GM19238 (cell line): Measurements from ENCODE around the gene C1orf198.
"Not testable (repeated sequence)": the region's sequence is repeated elsewhere in the genome, so short reads cannot be mapped to it uniquely, and the experiment has no call there.

Experiments used
- DNase-seq: peaks from one replicate; pipeline ENCODE4 v3.0.0; 2011; ENCODE audit warnings: low spot score; ENCODE audit not compliant: insufficient read length

C1orf198 gene

GRCh38 chr1:230861489-230861888 lies 6.8 kb downstream of the C1orf198 start:
- DNase-seq: no peak

DNA sequence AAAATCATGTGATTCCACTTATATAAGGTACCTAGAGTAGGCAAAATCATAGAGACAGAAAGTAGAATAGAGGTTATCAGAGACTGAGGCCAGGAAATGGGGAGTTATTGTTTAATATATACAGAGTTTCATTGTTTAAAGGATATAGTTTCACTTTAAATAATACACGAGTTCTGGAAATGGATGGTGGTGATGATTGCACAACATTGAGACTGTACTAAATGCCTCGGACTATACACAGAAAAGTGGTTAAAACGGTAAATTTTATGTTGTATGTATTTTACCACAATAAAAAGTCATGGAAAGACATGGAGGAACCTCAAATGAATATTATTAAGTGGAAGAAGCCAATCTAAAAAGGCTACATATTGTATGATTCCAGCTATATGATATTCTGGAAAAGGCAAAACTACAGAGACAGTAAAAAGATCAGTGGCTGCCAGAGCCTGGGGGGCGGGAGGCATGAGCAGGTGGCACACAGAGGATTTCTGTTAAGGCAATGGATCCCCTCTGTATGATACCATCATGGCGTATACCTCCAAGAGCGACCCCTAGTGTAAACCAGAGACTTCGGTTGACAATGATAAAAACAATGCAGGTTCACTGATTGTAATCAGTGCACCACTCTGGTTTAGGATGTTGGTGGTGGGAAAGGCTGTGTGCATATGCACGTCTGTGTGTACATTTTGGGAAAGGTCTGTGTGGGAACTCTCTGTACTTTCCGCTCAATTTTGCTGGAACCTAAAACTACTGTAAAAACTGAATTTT lies 7.5 kb downstream of the C1orf198 start:
- DNase-seq: no peak

GRCh38 chr1:230858918-230859729 lies 9.2 kb downstream of the C1orf198 start:
- DNase-seq: no peak

DNA sequence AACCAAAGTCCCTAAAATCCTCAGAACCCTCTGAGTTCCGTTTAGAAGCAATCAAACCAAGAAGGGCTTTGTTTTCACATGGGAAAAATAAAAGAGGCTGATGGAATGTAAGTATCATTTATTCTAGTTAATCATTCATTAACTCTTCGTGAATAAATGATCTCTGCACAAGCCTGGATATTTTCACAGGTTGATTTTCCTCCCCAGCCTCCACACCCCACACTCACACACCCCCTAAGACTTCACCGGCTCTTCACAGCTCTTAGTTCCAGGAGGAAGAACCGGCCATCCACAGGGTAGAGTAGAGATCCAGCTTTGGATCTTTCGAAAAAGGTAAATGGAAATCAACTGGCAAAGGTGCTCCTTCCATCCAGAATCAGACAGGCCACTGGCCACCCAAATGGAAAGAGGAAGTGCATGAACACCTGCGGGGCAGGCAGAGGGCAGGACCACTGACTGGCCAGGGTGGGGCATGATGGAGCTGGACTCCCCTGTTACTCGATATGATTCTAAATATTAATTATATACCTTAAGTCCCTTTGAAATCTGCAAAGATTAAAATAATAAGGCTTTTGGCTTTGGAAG lies 10.0 kb downstream of the C1orf198 start:
- DNase-seq: no peak

DNA sequence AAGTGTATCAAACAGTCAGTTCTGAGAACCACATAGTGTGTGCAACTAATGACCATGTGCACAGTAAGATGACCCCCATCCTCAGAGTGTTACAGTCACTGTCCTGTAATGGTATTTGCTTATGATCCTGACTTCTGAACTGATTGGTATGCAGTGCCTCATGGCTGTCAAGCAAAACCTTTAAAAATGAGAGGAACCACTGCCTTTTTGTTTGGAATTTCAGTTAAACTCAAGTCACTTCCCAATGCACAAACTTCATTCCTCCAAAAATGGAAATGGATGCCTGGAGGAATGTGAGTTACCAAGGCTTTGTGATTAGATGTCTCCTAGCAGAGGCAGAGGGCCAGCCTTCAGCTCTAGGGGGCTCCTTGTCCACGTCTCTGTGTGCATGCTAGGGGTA lies 10.5 kb downstream of the C1orf198 start:
- DNase-seq: no peak

GRCh38 chr1:230857077-230857476 lies 11.2 kb downstream of the C1orf198 start:
- DNase-seq: no peak

GRCh38 chr1:230855886-230856285 lies 12.4 kb downstream of the C1orf198 start:
- DNase-seq: no peak

GRCh38 chr1:230854423-230854822 lies 13.9 kb downstream of the C1orf198 start:
- DNase-seq: no peak

- no peak for DNase-seq
Observed at GRCh38 chr1:230853731-230854130, 14.6 kb downstream of the C1orf198 start.

DNA sequence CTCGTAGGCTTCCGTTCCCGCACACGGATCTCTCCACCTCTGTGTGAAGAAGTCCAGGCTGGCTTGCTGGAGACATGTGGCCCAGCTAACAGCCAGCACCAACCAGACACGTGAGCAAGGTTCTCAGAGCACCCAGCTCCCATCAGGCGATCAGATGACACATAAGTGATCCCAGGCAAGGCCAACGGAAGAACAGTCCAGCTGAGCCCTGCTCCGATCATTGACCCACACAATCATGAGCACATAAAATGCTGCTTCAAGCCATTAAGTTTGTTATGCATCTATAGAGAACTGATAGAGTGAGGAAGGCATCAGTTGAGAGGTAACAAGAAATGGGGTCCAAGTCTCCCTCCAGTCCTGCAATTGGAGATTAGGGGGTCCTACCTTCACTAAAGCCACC lies 15.4 kb downstream of the C1orf198 start:
- no peak for DNase-seq

GRCh38 chr1:230851291-230851691 lies 17.0 kb downstream of the C1orf198 start:
- no peak for DNase-seq

- no peak for DNase-seq
Observed at GRCh38 chr1:230850547-230850946, 17.8 kb downstream of the C1orf198 start.

DNA sequence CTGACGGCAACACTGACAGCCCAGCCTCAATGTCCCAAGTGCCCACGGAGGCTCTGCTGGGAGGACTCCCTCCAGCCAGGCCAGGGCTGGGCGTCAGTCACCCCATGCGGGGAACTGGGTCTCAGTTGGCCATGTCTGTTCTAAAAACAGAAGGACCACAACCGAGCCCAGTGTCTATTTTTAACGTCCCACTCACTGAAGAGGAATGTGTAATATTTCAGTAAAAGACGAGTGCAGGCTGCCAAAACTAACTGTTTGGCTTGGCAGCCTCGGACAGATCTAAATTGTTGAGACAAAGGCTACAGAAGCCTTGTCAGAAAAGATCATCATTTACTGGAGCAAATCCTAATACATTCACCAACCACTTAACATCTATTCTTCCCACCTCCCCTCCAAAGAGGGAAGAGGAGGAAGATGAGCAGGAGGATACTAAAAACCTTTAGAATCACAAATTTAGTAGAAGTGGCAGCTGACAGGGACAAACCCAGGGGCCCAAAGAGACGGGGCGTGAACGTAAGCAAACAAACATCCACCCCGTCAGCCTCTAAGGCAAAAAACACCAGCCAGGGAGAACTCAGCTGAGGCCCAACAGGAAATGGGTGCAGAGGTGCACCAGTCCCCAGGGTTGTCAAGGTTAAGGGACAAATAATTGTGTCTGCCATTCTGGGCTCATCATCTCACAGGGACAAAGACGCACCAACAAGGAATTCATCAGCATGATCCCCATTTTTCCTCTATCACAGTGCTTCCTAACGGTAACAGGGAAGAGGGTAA lies 18.7 kb downstream of the C1orf198 start:
- no peak for DNase-seq

GRCh38 chr1:230848235-230848634 lies 20.1 kb downstream of the C1orf198 start:
- DNase-seq: no peak

DNA sequence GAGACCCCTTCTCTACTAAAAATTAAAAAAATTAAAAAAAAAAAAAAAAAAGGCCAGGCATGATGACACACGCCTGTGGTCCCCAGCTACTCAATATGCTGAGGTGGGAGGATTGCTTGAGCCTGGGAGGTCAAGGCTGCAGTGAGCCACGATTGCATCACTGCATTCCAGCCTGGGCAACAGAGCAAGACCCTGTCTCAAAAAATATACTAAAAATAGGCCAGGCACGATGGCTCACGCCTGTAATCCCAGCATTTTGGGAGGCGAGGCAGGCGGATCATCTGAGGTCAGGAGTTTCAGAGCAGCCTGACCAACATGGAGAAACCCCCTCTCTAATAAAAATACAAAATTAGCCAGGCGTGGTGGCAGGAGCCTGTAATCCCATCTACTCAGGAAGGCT lies 23.1 kb downstream of the C1orf198 start:
- DNase-seq: not testable (repeated sequence)

GRCh38 chr1:230844561-230844960 lies 23.8 kb downstream of the C1orf198 start:
- DNase-seq: no peak

DNA sequence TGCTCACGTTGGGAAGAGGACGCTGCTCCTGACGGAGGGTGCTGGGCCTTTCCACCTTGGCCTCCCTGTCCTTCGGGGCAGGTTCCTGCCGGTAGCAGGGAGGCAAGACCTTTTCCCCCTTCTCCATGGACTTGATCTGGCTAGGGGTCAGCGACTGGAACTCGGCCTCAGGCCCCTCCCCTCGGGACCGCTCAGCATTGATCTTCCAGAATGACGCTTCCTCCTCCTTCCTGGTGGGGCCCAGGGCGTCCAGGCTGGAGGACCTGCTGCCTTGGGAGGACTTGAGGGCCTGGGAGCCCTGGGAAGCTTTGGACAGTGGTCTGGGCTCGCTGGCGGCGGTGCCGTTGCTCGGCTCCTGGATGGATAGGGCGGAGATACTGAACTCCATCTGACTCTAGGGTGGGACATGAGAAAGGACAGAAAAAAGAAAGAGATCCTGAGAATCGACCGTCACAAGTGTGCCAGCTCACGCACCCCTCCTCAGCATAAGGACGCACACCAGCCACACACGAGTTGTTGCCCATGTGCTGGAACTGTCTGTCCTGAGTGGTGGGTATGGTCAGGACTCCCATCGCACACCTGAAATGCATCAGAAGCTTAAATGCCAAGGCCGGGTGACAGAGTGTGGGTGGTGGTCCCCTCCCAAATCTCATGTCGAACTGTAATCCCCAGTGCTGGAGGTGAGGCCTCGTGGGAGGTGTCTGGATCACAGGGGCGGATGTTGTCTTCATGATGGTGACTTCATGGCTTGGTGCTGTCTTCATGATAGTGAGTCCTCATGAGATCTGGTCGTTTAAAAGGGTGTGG lies 24.6 kb downstream of the C1orf198 start:
- DNase-seq: no peak

DNA sequence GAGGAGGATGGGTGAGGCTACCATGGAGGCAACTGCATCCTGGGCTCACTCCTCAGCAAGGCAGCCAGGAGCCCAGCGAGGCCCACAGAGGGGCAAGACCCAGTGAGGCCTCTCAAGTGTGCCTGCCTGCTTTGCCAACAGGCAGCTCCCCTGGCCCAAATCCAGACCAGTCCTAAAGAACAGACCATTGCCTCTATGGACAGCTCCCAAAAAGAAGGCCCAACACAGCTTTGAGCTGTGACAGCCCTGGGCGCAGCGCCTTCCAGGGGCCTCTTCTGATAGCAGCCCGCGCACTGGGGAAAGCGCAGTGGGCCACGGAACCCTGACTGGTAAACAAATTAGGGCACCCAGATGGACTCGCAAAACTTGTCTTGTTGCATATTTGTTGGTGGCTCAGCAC lies 25.5 kb downstream of the C1orf198 start:
- no peak for DNase-seq

DNA sequence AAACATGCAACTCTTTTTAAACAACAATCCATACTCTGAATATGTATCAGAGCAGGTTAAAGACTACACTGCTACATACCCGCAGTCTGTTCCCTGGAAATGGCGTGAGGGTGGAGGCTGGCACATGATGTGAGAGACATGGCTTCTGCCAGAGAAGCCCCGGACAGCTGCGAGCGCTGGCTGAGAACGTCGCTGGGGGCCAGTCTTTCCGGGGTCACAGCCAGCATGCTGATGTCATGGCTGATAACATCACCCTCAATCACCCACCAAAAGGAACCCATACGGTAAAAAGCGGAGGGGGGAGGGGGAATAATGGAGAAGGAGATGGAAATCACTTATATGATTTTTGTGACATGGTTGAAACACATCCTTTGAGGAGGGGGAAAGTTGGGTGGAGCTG lies 29.1 kb downstream of the C1orf198 start:
- DNase-seq: no peak

- DNase-seq: no peak
Observed at GRCh38 chr1:230836793-230837192, 31.5 kb downstream of the C1orf198 start.

DNA sequence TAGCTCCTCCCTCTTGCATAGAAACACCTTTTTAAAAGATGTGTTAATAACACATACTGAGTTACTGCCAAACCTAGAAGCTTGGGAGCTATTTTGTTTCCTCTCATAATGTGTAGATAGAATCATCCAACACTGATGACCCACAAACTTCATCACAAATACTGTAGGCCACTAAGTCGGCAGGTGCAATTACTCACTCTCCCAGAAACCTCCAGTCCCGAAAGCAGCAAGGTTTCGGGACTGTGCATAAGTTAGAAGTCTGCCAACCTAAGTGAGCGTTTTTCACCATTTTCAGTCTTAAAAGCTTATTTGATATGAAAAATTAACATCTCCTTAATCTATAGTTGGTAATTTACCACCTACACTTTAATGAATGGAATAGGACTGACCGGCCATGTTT lies 32.0 kb downstream of the C1orf198 start:
- no peak for DNase-seq
